CD8-positive, alpha-beta memory T cell (primary cell): ENCODE results near the gene IL37. TPM values are rescaled to one million over a fixed set of nuclear protein-coding genes. Genes with fewer than 3 reads are reported as not detected.
A peak's percentile ranks its signal among the peaks of the same experiment; 100 is the strongest.

Source experiments
- CTCF ChIA-PET: fragments of 350-600 bp; sonication (Branson Sonifier 250); formaldehyde crosslinking; loops from one replicate; lab custom pipeline; 2021; ENCODE audit warnings: antibody characterized with exemption; lab: Charles Lee
- POLR2A ChIA-PET: fragments of 350-600 bp; sonication (Branson Sonifier 250); formaldehyde crosslinking; loops from one replicate; lab custom pipeline; 2021; ENCODE audit warnings: antibody characterized with exemption; lab: Charles Lee
- DNase-seq, 5 donors: peaks; one replicate each; pipeline versions ENCODE4 v3.0.0 to v3.0.0-alpha.2; 2020 to 2022; ENCODE audit warnings: mixed read lengths in 1 of 5
- H3K27ac ChIP-seq: one replicate; pipeline ENCODE4 v1.7.0; 2013; ENCODE audit warnings: low read depth, mild to moderate bottlenecking, low read length, moderate library complexity
- H3K27me3 ChIP-seq: 2 replicates; pipeline ENCODE4 v1.7.0; 2013; ENCODE audit warnings: low read length, mild to moderate bottlenecking; ENCODE audit not compliant: insufficient read depth, poor library complexity, severe bottlenecking
- H3K36me3 ChIP-seq: 2 replicates; pipeline ENCODE4 v1.7.0; 2013; ENCODE audit warnings: mild to moderate bottlenecking, low read length, moderate library complexity; ENCODE audit not compliant: insufficient read depth
- H3K4me1 ChIP-seq: 2 replicates; pipeline ENCODE4 v1.7.0; 2013; ENCODE audit warnings: mild to moderate bottlenecking, low read length, moderate library complexity; ENCODE audit not compliant: insufficient read depth
- H3K4me3 ChIP-seq: 2 replicates; pipeline ENCODE4 v1.7.0; 2013; ENCODE audit warnings: mild to moderate bottlenecking, low read length
- H3K9me3 ChIP-seq: 2 replicates; pipeline ENCODE4 v1.7.0; 2013; ENCODE audit warnings: mild to moderate bottlenecking, low read length
- H3K27ac Mint-ChIP-seq, 8 donors: one replicate each; pipeline ENCODE4 v1.8.0; 2020 to 2021; ENCODE audit warnings: mixed read lengths in 8 of 8, mild to moderate bottlenecking in 6 of 8, inconsistent platforms in 3 of 8, moderate library complexity in 3 of 8
- H3K27me3 Mint-ChIP-seq, 2 donors: one replicate each; pipeline ENCODE4 v1.8.0; 2020 to 2021; ENCODE audit warnings: mixed read lengths in 2 of 2, mild to moderate bottlenecking in 1 of 2, moderate library complexity in 1 of 2
- H3K36me3 Mint-ChIP-seq, 3 donors: one replicate each; pipeline ENCODE4 v1.8.0; 2020 to 2021; ENCODE audit warnings: mixed read lengths in 3 of 3, inconsistent platforms in 1 of 3, mild to moderate bottlenecking in 1 of 3
- H3K4me1 Mint-ChIP-seq, 3 donors: one replicate each; pipeline ENCODE4 v1.8.0; 2020 to 2021; ENCODE audit warnings: mixed read lengths in 3 of 3, inconsistent platforms in 1 of 3, mild to moderate bottlenecking in 1 of 3
- H3K4me3 Mint-ChIP-seq, 7 donors: one replicate each; pipeline ENCODE4 v1.8.0; 2020 to 2021; ENCODE audit warnings: mixed read lengths in 7 of 7, mild to moderate bottlenecking in 6 of 7, moderate library complexity in 4 of 7, inconsistent platforms in 2 of 7
- H3K9me3 Mint-ChIP-seq, 5 donors: one replicate each; pipeline ENCODE4 v1.8.0; 2020 to 2022; ENCODE audit warnings: mixed read lengths in 5 of 5, mild to moderate bottlenecking in 3 of 5, moderate library complexity in 2 of 5, inconsistent platforms in 1 of 5
- polyA plus RNA-seq: library from polyadenylated mRNA; unstranded; fragments of 300-500 nt; fragmentation: Illumina TruSeq; gene quantifications from one replicate; pipeline ENCODE4 v1.2.3, GENCODE V29; 2021
- total RNA-seq, 2 experiments: library from RNA; stranded (reverse); gene quantifications; one replicate each; pipeline ENCODE4 v1.2.3, GENCODE V29; 2021

IL37 gene
- total and polyA plus RNA-seq, 3 experiments from 2014 or later: not detected

GRCh38 chr2:112918256-112918655, 7.3 kb downstream of the IL37 start:
- peaks cover 0 to 2% of the 10 kb centered on the region in 2 donors for H3K27me3 Mint-ChIP-seq
- Histone ChIP-seq H3K27ac (no peak overlapping the region), H3K36me3 (no peaks in the 10 kb centered on the region), H3K9me3 (no peaks in the 10 kb centered on the region), H3K27me3 (no peaks in the 10 kb centered on the region), H3K4me1 (peaks cover 27% of the 10 kb centered on the region), H3K4me3 (no peak overlapping the region)
- no peak for DNase-seq
- H3K4me3 Mint-ChIP-seq: no peak overlapping the region
- peak overlapping the region in 5 of 8 donors; percentile 13 to 84 (median 36) for H3K27ac Mint-ChIP-seq
- peaks cover 38 to 63% (median 40%) of the 10 kb centered on the region in 3 donors for H3K4me1 Mint-ChIP-seq
- POLR2A ChIA-PET: no interaction called here
- H3K9me3 Mint-ChIP-seq: peaks cover 0 to 2% (median 0%) of the 10 kb centered on the region in 5 donors
- no peaks in the 10 kb centered on the region for H3K36me3 Mint-ChIP-seq
- CTCF ChIA-PET: interaction anchor here (1.1 to 4.2 kb wide), 2 partner anchors 8 to 33 kb away, joined by 4 to 10 read pairs; no protein-coding TSS in a partner anchor

- Histone ChIP-seq H3K36me3 (no peaks in the 10 kb centered on the region), H3K9me3 (no peaks in the 10 kb centered on the region), H3K4me1 (peaks cover 25% of the 10 kb centered on the region), H3K27ac (no peak overlapping the region), H3K4me3 (no peak overlapping the region), H3K27me3 (no peaks in the 10 kb centered on the region)
- Mint-ChIP-seq H3K4me1 (peaks cover 37 to 64% (median 40%) of the 10 kb centered on the region in 3 donors), H3K27ac (peak overlapping the region; percentile 2 to 84 (median 42)), H3K27me3 (peaks cover 0 to 2% of the 10 kb centered on the region in 2 donors), H3K4me3 (no peak overlapping the region), H3K36me3 (no peaks in the 10 kb centered on the region), H3K9me3 (peaks cover 0 to 2% (median 0%) of the 10 kb centered on the region in 5 donors)
- CTCF ChIA-PET: no interaction called here
- no peak for DNase-seq
- POLR2A ChIA-PET: interaction anchor here (0.6 kb wide), 1 partner anchor 23 kb away, joined by 7 read pairs; no protein-coding TSS in a partner anchor
These were observed 8.1 kb downstream of the IL37 start for GRCh38 chr2:112919086-112919485.

- no peaks in the 10 kb centered on the region for H3K9me3 ChIP-seq
- no peaks in the 10 kb centered on the region for H3K27me3 ChIP-seq
- peak overlapping the region; percentile 56 to 98 (median 95) for H3K27ac Mint-ChIP-seq
- H3K36me3 Mint-ChIP-seq: no peaks in the 10 kb centered on the region
- no peak overlapping the region for H3K4me3 ChIP-seq
- H3K4me1 Mint-ChIP-seq: peaks cover 22 to 49% (median 24%) of the 10 kb centered on the region in 3 donors
- ChIA-PET POLR2A (no interaction called here), CTCF (interaction anchor here (1.5 to 2.0 kb wide), 2 partner anchors 36 to 172 kb away, joined by 3 to 5 read pairs; no protein-coding TSS in a partner anchor)
- H3K27me3 Mint-ChIP-seq: peaks cover 2 to 8% of the 10 kb centered on the region in 2 donors
- DNase-seq: peak in 3 of 5 donors; percentile 19 to 75 (median 63)
- H3K4me3 Mint-ChIP-seq: peak overlapping the region in 2 of 7 donors; percentile 28 to 33
- H3K36me3 ChIP-seq: no peaks in the 10 kb centered on the region
- H3K27ac ChIP-seq: no peak overlapping the region
- peaks cover 7% of the 10 kb centered on the region for H3K4me1 ChIP-seq
- H3K9me3 Mint-ChIP-seq: peaks cover 0 to 2% (median 0%) of the 10 kb centered on the region in 5 donors
These were observed 10.1 kb downstream of the IL37 start for GRCh38 chr2:112920923-112921532.

GRCh38 chr2:112921982-112922381, 11.0 kb downstream of the IL37 start:
- Mint-ChIP-seq H3K4me1 (peaks cover 13 to 40% (median 15%) of the 10 kb centered on the region in 3 donors), H3K36me3 (no peaks in the 10 kb centered on the region), H3K27ac (peak overlapping the region in 3 of 8 donors; percentile 38 to 88 (median 70)), H3K9me3 (peaks cover 0 to 2% (median 0%) of the 10 kb centered on the region in 5 donors), H3K4me3 (no peak overlapping the region), H3K27me3 (peaks cover 2 to 8% of the 10 kb centered on the region in 2 donors)
- H3K9me3 ChIP-seq: no peaks in the 10 kb centered on the region
- DNase-seq: no peak
- ChIA-PET CTCF (interaction anchor here (2.5 kb wide), 1 partner anchor 20 kb away, joined by 7 read pairs; no protein-coding TSS in a partner anchor), POLR2A (no interaction called here)
- H3K27me3 ChIP-seq: no peaks in the 10 kb centered on the region
- H3K4me1 ChIP-seq: no peaks in the 10 kb centered on the region
- no peak overlapping the region for H3K4me3 ChIP-seq
- no peaks in the 10 kb centered on the region for H3K36me3 ChIP-seq
- no peak overlapping the region for H3K27ac ChIP-seq

GRCh38 chr2:112923237-112923966, 12.4 kb downstream of the IL37 start:
- no peak for DNase-seq
- no peaks in the 10 kb centered on the region for H3K9me3 ChIP-seq
- H3K36me3 ChIP-seq: no peaks in the 10 kb centered on the region
- H3K27ac ChIP-seq: no peak overlapping the region
- CTCF ChIA-PET: interaction anchor here (1.1 to 2.5 kb wide), 2 partner anchors 18 to 174 kb away, joined by 3 to 7 read pairs; no protein-coding TSS in a partner anchor
- Mint-ChIP-seq H3K4me1 (peaks cover 9 to 35% (median 12%) of the 10 kb centered on the region in 3 donors), H3K27ac (peak overlapping the region in 4 of 8 donors; percentile 13 to 80 (median 16)), H3K9me3 (peaks cover 0 to 2% (median 0%) of the 10 kb centered on the region in 5 donors), H3K4me3 (peak overlapping the region in 1 of 7 donors; percentile 16), H3K36me3 (no peaks in the 10 kb centered on the region), H3K27me3 (peaks cover 2 to 13% of the 10 kb centered on the region in 2 donors)
- H3K27me3 ChIP-seq: no peaks in the 10 kb centered on the region
- H3K4me3 ChIP-seq: no peak overlapping the region
- H3K4me1 ChIP-seq: no peaks in the 10 kb centered on the region
- POLR2A ChIA-PET: no interaction called here

GRCh38 chr2:112923967-112924338, 13.0 kb downstream of the IL37 start:
- Mint-ChIP-seq H3K27me3 (peaks cover 2 to 13% of the 10 kb centered on the region in 2 donors), H3K4me3 (peak overlapping the region in 1 of 7 donors; percentile 16), H3K9me3 (peaks cover 0 to 2% (median 0%) of the 10 kb centered on the region in 5 donors), H3K4me1 (peaks cover 8 to 33% (median 12%) of the 10 kb centered on the region in 3 donors), H3K36me3 (no peaks in the 10 kb centered on the region), H3K27ac (peak overlapping the region in 5 of 8 donors; percentile 13 to 80 (median 22))
- H3K4me1 ChIP-seq: no peaks in the 10 kb centered on the region
- ChIA-PET CTCF (interaction anchor here (1.1 to 2.5 kb wide), 2 partner anchors 18 to 175 kb away, joined by 3 to 7 read pairs; no protein-coding TSS in a partner anchor), POLR2A (no interaction called here)
- H3K27ac ChIP-seq: no peak overlapping the region
- DNase-seq: no peak
- H3K9me3 ChIP-seq: no peaks in the 10 kb centered on the region
- H3K4me3 ChIP-seq: no peak overlapping the region
- H3K27me3 ChIP-seq: no peaks in the 10 kb centered on the region
- no peaks in the 10 kb centered on the region for H3K36me3 ChIP-seq

- H3K4me3 Mint-ChIP-seq: no peak overlapping the region
- H3K27me3 Mint-ChIP-seq: peaks cover 2 to 13% of the 10 kb centered on the region in 2 donors
- Histone ChIP-seq H3K27ac (no peak overlapping the region), H3K36me3 (no peaks in the 10 kb centered on the region), H3K4me3 (no peak overlapping the region), H3K4me1 (no peaks in the 10 kb centered on the region), H3K27me3 (no peaks in the 10 kb centered on the region), H3K9me3 (no peaks in the 10 kb centered on the region)
- peaks cover 0 to 2% (median 0%) of the 10 kb centered on the region in 5 donors for H3K9me3 Mint-ChIP-seq
- ChIA-PET CTCF (interaction anchor here (2.6 kb wide), 1 partner anchor 39 kb away, joined by 11 read pairs; no protein-coding TSS in a partner anchor), POLR2A (no interaction called here)
- no peaks in the 10 kb centered on the region for H3K36me3 Mint-ChIP-seq
- no peak for DNase-seq
- peak overlapping the region in 4 of 8 donors; percentile 13 to 78 (median 38) for H3K27ac Mint-ChIP-seq
- H3K4me1 Mint-ChIP-seq: peaks cover 5 to 31% (median 12%) of the 10 kb centered on the region in 3 donors
These were observed 13.4 kb downstream of the IL37 start for GRCh38 chr2:112924360-112924759.
